WTC11 (cell line): ENCODE data around the gene RALBP1.

Source experiments
- CTCF ChIP-seq: fragments of 200-600 bp; IDR thresholded peaks from 2 replicates; pipeline ENCODE4 v1.8.0; 2022; ENCODE audit warnings: antibody characterized with exemption
- ELF4 ChIP-seq: sonication (generic); formaldehyde crosslinking; IDR thresholded peaks from 2 replicates; pipeline ENCODE4 v1.8.1; 2022; ENCODE audit warnings: low read depth, mild to moderate bottlenecking, moderate library complexity, missing genetic modification reagents
- MLX ChIP-seq: sonication (generic); formaldehyde crosslinking; IDR thresholded peaks from 2 replicates; pipeline ENCODE4 v1.8.1; 2023; ENCODE audit warnings: mild to moderate bottlenecking, missing genetic modification reagents, moderate library complexity

GRCh38 chr18:9519399-9519798, 44.1 kb downstream of the RALBP1 start:
- TF ChIP-seq CTCF: no peak
- TF ChIP-seq ELF4: no peak
- TF ChIP-seq MLX (CRISPR knock-in tag): no peak
